Neuron (in vitro differentiated cells): ENCODE data around the gene NTMT1.
"Not testable (repeated sequence)": the region's sequence is repeated elsewhere in the genome, so short reads cannot be mapped to it uniquely, and the experiment has no call there.

Experiments
- H2AFZ ChIP-seq: one replicate; pipeline ENCODE4 v1.6.1; 2013; ENCODE audit warnings: low read depth, mild to moderate bottlenecking, inconsistent platforms, low read length, moderate library complexity
- H3K27me3 ChIP-seq: one replicate; pipeline ENCODE4 v1.6.1; 2013; ENCODE audit warnings: low read length; ENCODE audit not compliant: insufficient read depth
- H3K36me3 ChIP-seq: one replicate; pipeline ENCODE4 v1.6.1; 2013; ENCODE audit warnings: low read length; ENCODE audit not compliant: insufficient read depth
- H3K4me1 ChIP-seq: one replicate; pipeline ENCODE4 v1.6.1; 2013; ENCODE audit warnings: low read length; ENCODE audit not compliant: insufficient read depth
- H3K4me3 ChIP-seq: 2 replicates; pipeline ENCODE4 v1.5.1; 2013; ENCODE audit warnings: mild to moderate bottlenecking, low read length, moderate library complexity
- H3K9me3 ChIP-seq: one replicate; pipeline ENCODE4 v1.6.1; 2013; ENCODE audit warnings: low read length

Gene NTMT1

GRCh38 chr9:129649726-129650679, 24.0 kb downstream of the NTMT1 start:
- Histone ChIP-seq H3K27me3 (peaks cover 14% of the 10 kb centered on the region), H3K36me3 (no peaks in the 10 kb centered on the region), H3K4me3 (no peak overlapping the region), H3K4me1 (peaks cover 16% of the 10 kb centered on the region), H2AFZ (no peak overlapping the region), H3K9me3 (no peaks in the 10 kb centered on the region)

GRCh38 chr9:129650680-129651235, 24.8 kb downstream of the NTMT1 start:
- H3K9me3 ChIP-seq: no peaks in the 10 kb centered on the region
- no peaks in the 10 kb centered on the region for H3K36me3 ChIP-seq
- peaks cover 17% of the 10 kb centered on the region for H3K27me3 ChIP-seq
- no peak overlapping the region for H2AFZ ChIP-seq
- no peak overlapping the region for H3K4me3 ChIP-seq
- H3K4me1 ChIP-seq: peaks cover 16% of the 10 kb centered on the region

DNA sequence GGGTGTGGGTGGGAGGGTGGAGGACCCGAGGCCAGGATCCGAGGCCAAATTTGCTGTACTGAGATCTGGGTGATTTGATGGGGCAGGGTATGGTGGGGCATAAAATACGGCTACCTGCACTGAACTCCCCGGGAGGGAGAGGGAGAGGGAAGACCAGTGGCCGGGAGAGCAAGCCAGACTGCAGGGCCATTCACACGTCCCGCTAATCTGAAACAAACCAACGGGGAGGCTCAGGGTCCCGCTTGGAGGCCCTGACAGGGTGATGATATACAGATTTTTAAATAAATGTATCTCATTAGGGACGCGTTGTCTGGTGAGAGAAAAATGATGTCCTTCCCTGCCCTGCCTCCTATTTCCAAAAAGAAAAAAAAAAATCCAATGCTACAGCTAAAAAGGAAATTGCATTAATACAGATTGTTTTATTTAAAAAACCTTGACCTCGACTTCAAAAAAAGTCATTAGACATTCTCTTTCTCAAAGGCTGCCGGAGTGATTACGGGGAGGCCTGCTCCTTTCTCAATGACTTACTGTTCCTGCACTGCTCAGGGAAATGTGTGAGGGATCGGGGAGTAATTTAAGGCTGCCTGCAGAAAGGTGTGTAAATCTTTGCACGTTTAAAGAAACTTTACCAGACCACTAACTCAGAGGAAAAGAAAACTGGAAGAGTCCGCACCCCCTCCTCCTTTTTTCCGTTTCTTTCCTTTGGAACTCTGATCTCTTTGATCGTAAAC, 28.0 kb downstream of the NTMT1 start:
- no peak overlapping the region for H2AFZ ChIP-seq
- H3K4me3 ChIP-seq: no peak overlapping the region
- peaks cover 11% of the 10 kb centered on the region for H3K4me1 ChIP-seq
- H3K9me3 ChIP-seq: no peaks in the 10 kb centered on the region
- H3K27me3 ChIP-seq: peaks cover 20% of the 10 kb centered on the region
- no peaks in the 10 kb centered on the region for H3K36me3 ChIP-seq

- Histone ChIP-seq H3K4me1 (peaks cover 11% of the 10 kb centered on the region), H3K36me3 (no peaks in the 10 kb centered on the region), H3K9me3 (no peaks in the 10 kb centered on the region), H2AFZ (no peak overlapping the region), H3K27me3 (peaks cover 15% of the 10 kb centered on the region), H3K4me3 (no peak overlapping the region)
These were observed 28.6 kb downstream of the NTMT1 start for GRCh38 chr9:129654554-129655040.

DNA sequence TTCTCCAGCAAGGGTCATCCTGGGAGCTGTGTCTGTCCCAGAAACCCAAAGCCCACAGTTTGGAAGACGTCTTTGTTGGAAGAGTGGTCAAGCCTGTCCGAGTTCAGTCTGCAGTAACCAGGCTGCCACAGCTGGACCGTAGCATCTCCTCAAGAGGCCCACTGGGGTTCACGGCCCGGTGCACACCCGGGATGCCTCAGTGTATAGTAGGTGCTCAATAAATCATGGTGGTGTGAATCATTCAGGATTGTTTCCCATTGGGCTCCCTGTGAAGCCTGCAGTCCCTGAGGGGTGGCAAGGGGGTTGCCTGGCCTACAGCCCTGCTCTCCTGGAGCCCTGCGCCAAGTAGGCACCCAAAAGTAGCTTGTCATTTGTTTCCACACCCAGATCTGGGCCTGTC, 29.2 kb downstream of the NTMT1 start:
- Histone ChIP-seq H3K27me3 (peaks cover 15% of the 10 kb centered on the region), H3K4me1 (peaks cover 6% of the 10 kb centered on the region), H3K36me3 (no peaks in the 10 kb centered on the region), H3K4me3 (no peak overlapping the region), H3K9me3 (no peaks in the 10 kb centered on the region), H2AFZ (no peak overlapping the region)

GRCh38 chr9:129655696-129656095, 29.7 kb downstream of the NTMT1 start:
- no peak overlapping the region for H3K4me3 ChIP-seq

DNA sequence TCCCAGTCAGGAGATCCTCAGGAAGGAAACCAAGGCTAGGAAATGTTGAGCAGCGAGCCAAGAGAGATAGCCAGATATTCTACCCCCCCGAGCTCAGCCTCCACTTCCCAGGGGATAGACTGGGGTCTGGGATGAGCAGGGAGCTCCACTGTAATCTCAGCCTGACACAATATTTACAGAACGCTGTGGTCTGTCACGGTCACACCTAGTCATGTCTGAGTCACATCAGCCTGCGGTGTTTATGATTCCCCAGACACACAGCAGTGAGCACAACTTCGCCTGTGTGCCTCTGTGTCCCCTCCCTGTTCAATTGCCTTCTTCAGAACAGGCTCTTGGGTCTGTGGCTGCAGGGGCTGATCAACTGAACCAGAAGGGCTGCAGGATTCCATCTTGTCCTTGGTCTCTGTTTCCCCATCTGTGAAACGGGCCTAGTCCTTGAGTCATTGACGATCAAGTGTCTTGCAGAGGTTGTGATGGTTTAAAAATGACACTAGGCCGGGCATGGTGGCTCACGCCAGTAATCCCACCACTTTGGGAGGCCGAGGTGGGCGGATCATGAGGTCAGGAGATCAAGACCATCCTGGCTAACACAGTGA, 30.9 kb downstream of the NTMT1 start:
- Histone ChIP-seq H3K4me3 (no peak overlapping the region), H3K4me1 (peaks cover 6% of the 10 kb centered on the region), H3K36me3 (no peaks in the 10 kb centered on the region), H3K9me3 (no peaks in the 10 kb centered on the region), H2AFZ (no peak overlapping the region), H3K27me3 (peaks cover 8% of the 10 kb centered on the region)

More at GRCh38 chr9:129655696-129656095, 29.7 kb downstream of the NTMT1 start:
- H3K4me1 ChIP-seq: peaks cover 6% of the 10 kb centered on the region
- H3K36me3 ChIP-seq: no peaks in the 10 kb centered on the region
- no peaks in the 10 kb centered on the region for H3K9me3 ChIP-seq
- H2AFZ ChIP-seq: no peak overlapping the region
- peaks cover 11% of the 10 kb centered on the region for H3K27me3 ChIP-seq

- H3K4me3 ChIP-seq: no peak overlapping the region
- H3K4me1 ChIP-seq: peaks cover 2% of the 10 kb centered on the region
- H3K36me3 ChIP-seq: no peaks in the 10 kb centered on the region
- no peaks in the 10 kb centered on the region for H3K9me3 ChIP-seq
- no peak overlapping the region for H2AFZ ChIP-seq
- H3K27me3 ChIP-seq: peaks cover 33% of the 10 kb centered on the region
These were observed 35.1 kb downstream of the NTMT1 start for GRCh38 chr9:129661029-129661428.

- H3K36me3 ChIP-seq, H2AFZ ChIP-seq, H3K4me3 ChIP-seq, H3K9me3 ChIP-seq, H3K4me1 ChIP-seq: not testable (repeated sequence)
- H3K27me3 ChIP-seq: peaks cover 40% of the 10 kb centered on the region
These were observed 36.3 kb downstream of the NTMT1 start for GRCh38 chr9:129662239-129662638.

GRCh38 chr9:129664746-129665388, 38.9 kb downstream of the NTMT1 start:
- Histone ChIP-seq H3K4me3 (no peak overlapping the region), H3K36me3 (no peaks in the 10 kb centered on the region), H2AFZ (no peak overlapping the region), H3K4me1 (peaks cover 2% of the 10 kb centered on the region), H3K27me3 (peaks cover 56% of the 10 kb centered on the region), H3K9me3 (no peaks in the 10 kb centered on the region)

DNA sequence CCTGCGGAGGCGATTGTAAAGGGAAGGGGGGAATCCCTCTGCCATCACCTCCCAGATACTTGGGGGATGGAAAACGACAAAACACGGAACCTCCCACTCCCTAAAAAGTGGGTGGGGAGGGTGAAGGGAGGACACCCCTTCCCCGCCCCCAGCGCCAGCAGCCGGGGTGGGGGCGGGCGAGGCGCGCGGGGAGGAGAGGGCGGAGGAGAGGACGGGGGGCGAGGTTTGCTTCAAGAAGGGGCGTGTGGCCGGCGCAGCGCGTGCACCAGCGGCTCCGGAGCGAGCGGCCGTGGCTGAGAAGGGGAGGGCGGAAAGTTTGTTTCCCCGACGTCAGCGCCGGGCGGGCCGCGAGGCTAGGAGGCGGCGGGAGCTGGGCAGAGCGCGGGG, 39.4 kb downstream of the NTMT1 start, which contains the start of gene PRRX2:
Gene PRRX2 (plus strand): TSS at position 259 of the 387 bp plus-strand sequence. CDS start 221 bp downstream, outside the sequence.
- Histone ChIP-seq H3K4me1 (peaks cover 2% of the 10 kb centered on the region), H3K4me3 (no peak within 1 kb of the TSS), H2AFZ (peak within 1 kb of the TSS; percentile 61), H3K27me3 (peaks cover 56% of the 10 kb centered on the region), H3K36me3 (no peaks in the 10 kb centered on the region), H3K9me3 (no peaks in the 10 kb centered on the region)

DNA sequence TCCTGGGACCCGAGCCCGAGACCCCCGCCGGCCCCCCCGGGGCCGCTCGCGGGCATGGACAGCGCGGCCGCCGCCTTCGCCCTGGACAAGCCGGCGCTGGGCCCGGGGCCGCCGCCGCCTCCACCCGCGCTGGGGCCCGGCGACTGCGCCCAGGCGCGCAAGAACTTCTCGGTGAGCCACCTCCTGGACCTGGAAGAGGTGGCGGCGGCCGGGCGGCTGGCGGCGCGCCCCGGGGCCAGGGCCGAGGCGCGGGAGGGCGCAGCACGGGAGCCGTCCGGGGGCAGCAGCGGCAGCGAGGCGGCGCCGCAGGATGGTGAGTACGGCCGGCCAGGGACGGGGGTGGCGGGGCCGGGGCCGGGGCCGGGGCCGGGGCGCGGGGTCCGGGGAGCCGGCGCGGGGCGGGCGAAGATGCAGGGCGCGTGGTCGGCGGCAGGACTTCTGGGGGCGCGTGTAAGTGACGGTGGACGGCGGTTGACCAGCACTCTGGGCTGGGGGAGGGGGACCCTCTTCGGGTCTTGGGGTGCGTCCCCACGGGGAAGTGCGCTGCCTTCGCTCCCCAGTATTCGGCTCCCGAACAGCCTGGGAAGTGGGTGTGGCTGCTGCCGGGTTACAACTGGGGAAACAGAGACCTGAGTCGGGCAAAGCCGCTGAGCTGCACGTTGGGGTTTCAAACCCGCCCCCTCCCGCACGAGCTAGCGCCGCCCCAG, 40.0 kb downstream of the NTMT1 start:
- Histone ChIP-seq H3K9me3 (no peaks in the 10 kb centered on the region), H3K27me3 (peaks cover 56% of the 10 kb centered on the region), H3K4me3 (no peak overlapping the region), H3K36me3 (no peaks in the 10 kb centered on the region), H2AFZ (no peak overlapping the region), H3K4me1 (peaks cover 2% of the 10 kb centered on the region)
